K562 (cell line): ENCODE results near the gene ARPC1A. TPM values are rescaled to one million over a fixed set of nuclear protein-coding genes. Genes with fewer than 3 reads are reported as not detected.
A peak's percentile ranks its signal among the peaks of the same experiment; 100 is the strongest.

Source experiments
- CAMTA2 ChIP-seq: fragments of 250-450 bp; sonication (Bioruptor Pico); conservative IDR thresholded peaks from 2 replicates; pipeline ENCODE4 v1.5.1; 2022
- CREM ChIP-seq: IDR thresholded peaks from 2 replicates; pipeline ENCODE4 v1.6.1; 2014; ENCODE audit warnings: antibody characterized with exemption, low read depth
- FOS ChIP-seq: IDR thresholded peaks from 3 replicates; pipeline ENCODE4 v1.6.1; 2011; ENCODE audit not compliant: insufficient read length; ENCODE audit errors: extremely low read depth
- MEF2D ChIP-seq: conservative IDR thresholded peaks from 2 replicates; pipeline ENCODE4 v1.6.1; 2016; ENCODE audit warnings: low read depth, missing genetic modification characterization, missing compliant biosample characterization
- NBN ChIP-seq: fragments of 450-650 bp; IDR thresholded peaks from 2 replicates; pipeline ENCODE4 v1.6.1; 2016; ENCODE audit warnings: low read depth, mild to moderate bottlenecking
- NFIX ChIP-seq: fragments of 250-450 bp; sonication (Bioruptor Pico); IDR thresholded peaks from 2 replicates; pipeline ENCODE4 v1.4.0; 2020; ENCODE audit warnings: low read depth, mild to moderate bottlenecking, moderate library complexity
- NR0B1 ChIP-seq: fragments of 450-650 bp; IDR thresholded peaks from one replicate; pipeline ENCODE4 v1.6.1; 2018; ENCODE audit warnings: mild to moderate bottlenecking, moderate library complexity; ENCODE audit not compliant: partially characterized antibody
- PKNOX1 ChIP-seq: fragments of 450-650 bp; IDR thresholded peaks from 2 replicates; pipeline ENCODE4 v1.6.1; 2016
- SMARCB1 ChIP-seq: IDR thresholded peaks from 2 replicates; pipeline ENCODE4 v1.6.1; 2011; ENCODE audit warnings: improper control_type of control experiment, low read depth; ENCODE audit not compliant: insufficient read length
- ZNF239 ChIP-seq: fragments of 250-450 bp; sonication (Bioruptor Pico); IDR thresholded peaks from 2 replicates; pipeline ENCODE4 v1.4.0; 2020; ENCODE audit warnings: mild to moderate bottlenecking
- ZNF740 ChIP-seq, 3 experiments: fragments of 200-800 bp in 1 of 3; sonication (Bioruptor generic) in 1 of 3; sonication (generic) in 1 of 3; formaldehyde crosslinking in 1 of 3; IDR thresholded peaks; 2 replicates each; pipeline versions ENCODE4 v1.6.1 to v1.8.0; 2016 to 2022; ENCODE audit warnings: mild to moderate bottlenecking in 2 of 3, missing compliant biosample characterization in 2 of 3, missing genetic modification characterization in 2 of 3, missing genetic modification reagents in 1 of 3
- polyA plus RNA-seq, 8 experiments: library from polyadenylated mRNA; depleted of rRNA in 4 of 8; stranded (reverse) in 5 of 8; unstranded in 3 of 8; fragments of >200 nt; fragmentation: Nextera tagmentation in 2 of 8; fragmentation: Illumina TruSeq in 1 of 8; extraction: Ambion mirVana in 2 of 8; extraction: Trizol in 1 of 8; gene quantifications; 2 replicates each; pipeline versions ENCODE4 v1.2.1 to v1.2.3, GENCODE V29; 2011 to 2014; ENCODE audit warnings: inconsistent platforms in 1 of 8, missing spikeins in 1 of 8
- total RNA-seq, 7 experiments: library from RNA; depleted of rRNA in 6 of 7; stranded (reverse); fragments of >200 nt in 6 of 7; fragmentation: Illumina TruSeq in 2 of 7; extraction: Trizol in 2 of 7; gene quantifications; 2 replicates each; pipeline versions ENCODE4 v1.2.1 to v1.2.3, GENCODE V29; 2011 to 2021; ENCODE audit warnings: low replicate concordance in 1 of 7
- TF ChIP-seq, protein P1 (sequence below): fragments of 450-650 bp; IDR thresholded peaks from 2 replicates; pipeline ENCODE4 v1.6.1; 2016; ENCODE audit warnings: mild to moderate bottlenecking, moderate library complexity

ARPC1A gene
- total and polyA plus RNA-seq, 9 of the 15 experiments (the other 6 are each of a cell fraction or from before 2014, with no cell fraction given) = 39.5 to 151 (median 86.1) TPM

DNA sequence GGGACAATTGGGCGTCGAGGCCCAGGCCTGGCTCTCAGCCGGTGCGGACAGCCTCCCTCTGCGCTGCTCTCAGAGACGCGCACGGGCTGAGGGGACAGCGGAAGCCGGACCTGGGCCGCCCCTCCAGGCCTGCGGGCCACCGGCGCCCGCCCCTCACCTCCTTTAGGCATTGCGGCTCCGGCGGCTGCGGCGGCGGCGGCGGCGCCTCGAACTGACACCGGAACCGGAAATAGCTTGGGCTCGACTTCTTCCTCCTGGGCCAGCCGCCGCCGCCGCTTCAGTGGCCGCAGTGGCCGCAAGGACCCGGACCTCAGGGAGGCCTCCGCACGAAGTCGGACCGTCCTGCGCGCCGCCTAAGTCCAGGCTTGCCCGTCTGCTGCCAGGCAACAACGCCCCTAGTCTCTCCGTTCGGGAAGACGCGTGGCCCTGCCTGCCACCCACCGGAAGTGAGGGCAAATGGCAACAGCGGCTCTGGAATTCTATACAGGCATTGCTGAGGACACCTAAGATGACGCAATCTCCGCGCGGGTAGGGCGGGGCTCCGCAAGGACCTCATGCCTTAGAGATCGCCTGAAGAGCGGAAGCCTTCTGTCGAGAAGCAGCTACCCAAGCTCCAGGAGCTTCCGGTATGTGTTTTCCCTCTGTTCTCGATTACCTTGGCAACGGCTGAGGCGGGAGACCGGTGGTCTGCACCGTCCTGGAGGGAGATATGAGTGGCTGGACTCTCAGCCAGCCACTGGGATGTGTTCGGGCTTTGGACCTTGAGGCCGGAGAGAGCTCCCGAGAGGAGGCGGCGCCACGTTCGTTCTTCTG lies 82.9 kb downstream of the ARPC1A start, which contains the start of the genes BUD31 and PDAP1 (continued):
- TF ChIP-seq NR0B1 (no peak), ZNF239 (CRISPR knock-in tag) (peak; percentile 35; the same call in 1 of the 2 replicates), SMARCB1 (no peak), CREM (peak; percentile 95), NBN (peak; percentile 42; the same call in 1 of the 2 replicates), FOS (no peak), MEF2D (tag) (no peak; the same call in 1 of the 2 replicates), ZNF740 (CRISPR knock-in tag; IDR thresholded peaks at IDR 0.05) (no peak), ZNF740 (tag; IDR thresholded peaks at IDR 0.05) (no peak), PKNOX1 (peak; percentile 63), CAMTA2 (no peak), NFIX (CRISPR knock-in tag) (no peak)
- TF ChIP-seq, protein P1, sequence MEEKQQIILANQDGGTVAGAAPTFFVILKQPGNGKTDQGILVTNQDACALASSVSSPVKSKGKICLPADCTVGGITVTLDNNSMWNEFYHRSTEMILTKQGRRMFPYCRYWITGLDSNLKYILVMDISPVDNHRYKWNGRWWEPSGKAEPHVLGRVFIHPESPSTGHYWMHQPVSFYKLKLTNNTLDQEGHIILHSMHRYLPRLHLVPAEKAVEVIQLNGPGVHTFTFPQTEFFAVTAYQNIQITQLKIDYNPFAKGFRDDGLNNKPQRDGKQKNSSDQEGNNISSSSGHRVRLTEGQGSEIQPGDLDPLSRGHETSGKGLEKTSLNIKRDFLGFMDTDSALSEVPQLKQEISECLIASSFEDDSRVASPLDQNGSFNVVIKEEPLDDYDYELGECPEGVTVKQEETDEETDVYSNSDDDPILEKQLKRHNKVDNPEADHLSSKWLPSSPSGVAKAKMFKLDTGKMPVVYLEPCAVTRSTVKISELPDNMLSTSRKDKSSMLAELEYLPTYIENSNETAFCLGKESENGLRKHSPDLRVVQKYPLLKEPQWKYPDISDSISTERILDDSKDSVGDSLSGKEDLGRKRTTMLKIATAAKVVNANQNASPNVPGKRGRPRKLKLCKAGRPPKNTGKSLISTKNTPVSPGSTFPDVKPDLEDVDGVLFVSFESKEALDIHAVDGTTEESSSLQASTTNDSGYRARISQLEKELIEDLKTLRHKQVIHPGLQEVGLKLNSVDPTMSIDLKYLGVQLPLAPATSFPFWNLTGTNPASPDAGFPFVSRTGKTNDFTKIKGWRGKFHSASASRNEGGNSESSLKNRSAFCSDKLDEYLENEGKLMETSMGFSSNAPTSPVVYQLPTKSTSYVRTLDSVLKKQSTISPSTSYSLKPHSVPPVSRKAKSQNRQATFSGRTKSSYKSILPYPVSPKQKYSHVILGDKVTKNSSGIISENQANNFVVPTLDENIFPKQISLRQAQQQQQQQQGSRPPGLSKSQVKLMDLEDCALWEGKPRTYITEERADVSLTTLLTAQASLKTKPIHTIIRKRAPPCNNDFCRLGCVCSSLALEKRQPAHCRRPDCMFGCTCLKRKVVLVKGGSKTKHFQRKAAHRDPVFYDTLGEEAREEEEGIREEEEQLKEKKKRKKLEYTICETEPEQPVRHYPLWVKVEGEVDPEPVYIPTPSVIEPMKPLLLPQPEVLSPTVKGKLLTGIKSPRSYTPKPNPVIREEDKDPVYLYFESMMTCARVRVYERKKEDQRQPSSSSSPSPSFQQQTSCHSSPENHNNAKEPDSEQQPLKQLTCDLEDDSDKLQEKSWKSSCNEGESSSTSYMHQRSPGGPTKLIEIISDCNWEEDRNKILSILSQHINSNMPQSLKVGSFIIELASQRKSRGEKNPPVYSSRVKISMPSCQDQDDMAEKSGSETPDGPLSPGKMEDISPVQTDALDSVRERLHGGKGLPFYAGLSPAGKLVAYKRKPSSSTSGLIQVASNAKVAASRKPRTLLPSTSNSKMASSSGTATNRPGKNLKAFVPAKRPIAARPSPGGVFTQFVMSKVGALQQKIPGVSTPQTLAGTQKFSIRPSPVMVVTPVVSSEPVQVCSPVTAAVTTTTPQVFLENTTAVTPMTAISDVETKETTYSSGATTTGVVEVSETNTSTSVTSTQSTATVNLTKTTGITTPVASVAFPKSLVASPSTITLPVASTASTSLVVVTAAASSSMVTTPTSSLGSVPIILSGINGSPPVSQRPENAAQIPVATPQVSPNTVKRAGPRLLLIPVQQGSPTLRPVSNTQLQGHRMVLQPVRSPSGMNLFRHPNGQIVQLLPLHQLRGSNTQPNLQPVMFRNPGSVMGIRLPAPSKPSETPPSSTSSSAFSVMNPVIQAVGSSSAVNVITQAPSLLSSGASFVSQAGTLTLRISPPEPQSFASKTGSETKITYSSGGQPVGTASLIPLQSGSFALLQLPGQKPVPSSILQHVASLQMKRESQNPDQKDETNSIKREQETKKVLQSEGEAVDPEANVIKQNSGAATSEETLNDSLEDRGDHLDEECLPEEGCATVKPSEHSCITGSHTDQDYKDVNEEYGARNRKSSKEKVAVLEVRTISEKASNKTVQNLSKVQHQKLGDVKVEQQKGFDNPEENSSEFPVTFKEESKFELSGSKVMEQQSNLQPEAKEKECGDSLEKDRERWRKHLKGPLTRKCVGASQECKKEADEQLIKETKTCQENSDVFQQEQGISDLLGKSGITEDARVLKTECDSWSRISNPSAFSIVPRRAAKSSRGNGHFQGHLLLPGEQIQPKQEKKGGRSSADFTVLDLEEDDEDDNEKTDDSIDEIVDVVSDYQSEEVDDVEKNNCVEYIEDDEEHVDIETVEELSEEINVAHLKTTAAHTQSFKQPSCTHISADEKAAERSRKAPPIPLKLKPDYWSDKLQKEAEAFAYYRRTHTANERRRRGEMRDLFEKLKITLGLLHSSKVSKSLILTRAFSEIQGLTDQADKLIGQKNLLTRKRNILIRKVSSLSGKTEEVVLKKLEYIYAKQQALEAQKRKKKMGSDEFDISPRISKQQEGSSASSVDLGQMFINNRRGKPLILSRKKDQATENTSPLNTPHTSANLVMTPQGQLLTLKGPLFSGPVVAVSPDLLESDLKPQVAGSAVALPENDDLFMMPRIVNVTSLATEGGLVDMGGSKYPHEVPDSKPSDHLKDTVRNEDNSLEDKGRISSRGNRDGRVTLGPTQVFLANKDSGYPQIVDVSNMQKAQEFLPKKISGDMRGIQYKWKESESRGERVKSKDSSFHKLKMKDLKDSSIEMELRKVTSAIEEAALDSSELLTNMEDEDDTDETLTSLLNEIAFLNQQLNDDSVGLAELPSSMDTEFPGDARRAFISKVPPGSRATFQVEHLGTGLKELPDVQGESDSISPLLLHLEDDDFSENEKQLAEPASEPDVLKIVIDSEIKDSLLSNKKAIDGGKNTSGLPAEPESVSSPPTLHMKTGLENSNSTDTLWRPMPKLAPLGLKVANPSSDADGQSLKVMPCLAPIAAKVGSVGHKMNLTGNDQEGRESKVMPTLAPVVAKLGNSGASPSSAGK = no peak
